ENCODE results near the gene C1orf105.
A peak's percentile ranks its signal among the peaks of the same experiment; 100 is the strongest.

Gene C1orf105

DNA sequence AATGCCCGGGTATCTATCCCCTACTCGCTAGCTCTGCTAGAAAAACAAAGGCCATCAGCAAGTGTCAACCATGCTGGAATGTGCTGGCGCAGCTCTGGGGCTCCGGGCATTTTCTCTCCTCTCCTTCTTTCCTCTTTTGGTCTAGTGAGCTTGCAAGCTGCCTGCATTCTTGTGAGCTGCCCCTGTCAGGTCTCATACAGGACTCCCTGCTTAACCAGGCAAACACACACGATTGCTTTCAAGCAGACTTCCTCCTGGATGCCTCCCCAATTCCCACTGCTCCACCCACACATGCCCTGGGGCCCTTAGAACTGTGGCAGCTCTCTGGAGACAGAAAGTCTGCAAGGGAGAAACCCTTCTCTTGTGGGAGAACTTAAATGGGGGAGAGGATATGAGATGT lies 76.7 kb downstream of the C1orf105 start:
- H3K27me3 Mint-ChIP-seq: peaks cover 3% of the 10 kb centered on the region
- no peaks in the 10 kb centered on the region for H3K9me3 Mint-ChIP-seq
- DNase-seq (no peak), ATAC-seq (no peak)
- no peak overlapping the region for H3K4me3 Mint-ChIP-seq
- H3K27ac Mint-ChIP-seq: no peak overlapping the region
- no peaks in the 10 kb centered on the region for H3K4me1 Mint-ChIP-seq

- no peak for DNase-seq
- H3K27ac Mint-ChIP-seq: no peak overlapping the region
- H3K27me3 Mint-ChIP-seq: no peaks in the 10 kb centered on the region
- no peaks in the 10 kb centered on the region for H3K4me1 Mint-ChIP-seq
- ATAC-seq: no peak
- H3K9me3 Mint-ChIP-seq: no peaks in the 10 kb centered on the region
- H3K4me3 Mint-ChIP-seq: no peak overlapping the region
Observed at GRCh38 chr1:172498857-172499256, 78.4 kb downstream of the C1orf105 start.

GRCh38 chr1:172499636-172500141 lies 79.2 kb downstream of the C1orf105 start:
- no peaks in the 10 kb centered on the region for H3K9me3 Mint-ChIP-seq
- H3K27ac Mint-ChIP-seq: no peak overlapping the region
- DNase-seq (no peak), ATAC-seq (peak; percentile 39)
- no peaks in the 10 kb centered on the region for H3K27me3 Mint-ChIP-seq
- no peak overlapping the region for H3K4me3 Mint-ChIP-seq
- H3K4me1 Mint-ChIP-seq: no peaks in the 10 kb centered on the region

DNA sequence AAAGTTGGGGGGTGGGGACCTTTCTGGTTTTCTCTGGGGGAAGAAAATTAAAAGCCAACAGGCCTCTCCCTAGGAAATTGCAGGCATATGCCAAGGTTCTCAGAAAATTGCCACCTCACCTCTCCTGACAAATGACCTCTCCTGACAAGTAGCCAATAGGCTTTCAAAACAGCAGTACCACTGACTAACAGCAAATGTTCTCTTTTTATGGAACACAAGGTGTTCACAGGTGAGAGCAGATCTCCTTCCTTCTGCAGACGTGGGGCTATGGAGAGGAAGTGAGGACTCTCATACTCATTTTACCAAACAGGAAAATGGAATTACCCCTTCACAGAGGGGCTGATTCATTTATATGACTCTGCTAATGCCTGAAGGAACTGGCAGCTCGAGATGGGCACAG lies 79.7 kb downstream of the C1orf105 start:
- Mint-ChIP-seq H3K4me1 (no peaks in the 10 kb centered on the region), H3K9me3 (no peaks in the 10 kb centered on the region), H3K4me3 (no peak overlapping the region), H3K27me3 (no peaks in the 10 kb centered on the region), H3K27ac (no peak overlapping the region)
- ATAC-seq: no peak
- no peak for DNase-seq

DNA sequence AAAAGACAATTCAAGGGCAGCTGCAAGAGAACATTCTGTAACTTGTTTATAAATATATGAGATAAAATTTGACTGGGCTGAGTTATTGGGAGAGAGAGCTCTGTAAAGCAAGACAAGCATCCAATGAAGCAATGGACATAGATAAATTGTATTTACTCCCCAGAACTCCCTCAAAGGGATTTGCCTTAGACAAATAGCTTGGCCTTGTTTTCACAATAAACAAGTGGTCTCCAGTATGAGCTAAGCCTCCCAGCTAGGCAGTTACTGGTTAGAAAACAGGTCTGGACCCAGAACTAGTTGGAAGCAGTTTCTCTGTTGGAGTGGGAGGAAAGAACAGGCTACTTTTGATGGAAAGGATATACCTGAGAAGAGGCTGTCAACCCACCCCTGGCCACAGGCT lies 87.3 kb downstream of the C1orf105 start:
- ATAC-seq (no peak), DNase-seq (no peak)
- H3K27ac Mint-ChIP-seq: no peak overlapping the region
- H3K4me3 Mint-ChIP-seq: no peak overlapping the region
- H3K4me1 Mint-ChIP-seq: no peaks in the 10 kb centered on the region
- no peaks in the 10 kb centered on the region for H3K27me3 Mint-ChIP-seq
- H3K9me3 Mint-ChIP-seq: no peaks in the 10 kb centered on the region

DNA sequence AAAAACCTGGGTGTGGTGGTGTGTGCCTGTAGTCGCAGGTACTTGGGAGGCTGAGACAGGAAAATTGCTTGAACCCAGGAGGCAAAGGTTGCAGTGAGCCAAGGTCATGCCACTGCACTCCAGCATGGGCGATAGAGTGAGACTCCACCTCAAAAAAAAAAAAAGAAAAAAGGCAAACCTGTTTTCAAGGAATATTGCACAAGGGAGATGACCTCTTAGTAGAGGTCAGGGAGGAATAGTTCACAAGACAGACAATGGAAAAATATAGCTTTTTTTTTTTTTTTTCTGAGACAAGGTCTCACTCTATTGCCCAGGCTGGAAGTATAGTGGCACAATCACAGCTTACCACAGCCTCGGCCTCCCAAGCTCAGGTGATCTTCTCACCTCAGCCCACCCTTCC lies 90.0 kb downstream of the C1orf105 start:
- Mint-ChIP-seq H3K27me3 (no peaks in the 10 kb centered on the region), H3K4me1 (no peaks in the 10 kb centered on the region), H3K27ac (no peak overlapping the region), H3K9me3 (no peaks in the 10 kb centered on the region), H3K4me3 (no peak overlapping the region)
- no peak for DNase-seq
- no peak for ATAC-seq

DNA sequence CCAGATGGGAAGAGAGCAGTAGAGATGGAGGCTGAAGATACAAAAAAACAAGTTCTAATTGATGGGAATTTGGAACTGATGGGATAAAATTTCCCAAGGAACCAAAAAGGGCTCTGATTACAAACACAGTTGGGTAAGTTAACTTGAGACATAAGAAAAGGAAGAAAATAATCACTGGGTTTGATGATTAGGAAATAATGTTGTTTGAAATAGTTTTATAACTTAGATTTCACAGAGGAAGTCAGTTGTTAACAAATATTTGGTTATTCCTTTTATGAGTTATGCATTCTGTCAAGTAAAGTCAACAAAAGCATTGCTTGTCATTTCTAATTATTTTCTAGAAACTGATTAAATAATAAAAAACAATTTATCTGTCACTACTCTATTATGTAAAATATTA lies 92.1 kb downstream of the C1orf105 start:
- Mint-ChIP-seq H3K4me3 (no peak overlapping the region), H3K27ac (no peak overlapping the region), H3K9me3 (no peaks in the 10 kb centered on the region), H3K4me1 (no peaks in the 10 kb centered on the region), H3K27me3 (no peaks in the 10 kb centered on the region)
- ATAC-seq (no peak), DNase-seq (no peak)

- H3K4me3 Mint-ChIP-seq: no peak overlapping the region
- ATAC-seq (no peak), DNase-seq (no peak)
- no peaks in the 10 kb centered on the region for H3K4me1 Mint-ChIP-seq
- no peaks in the 10 kb centered on the region for H3K27me3 Mint-ChIP-seq
- no peaks in the 10 kb centered on the region for H3K9me3 Mint-ChIP-seq
- H3K27ac Mint-ChIP-seq: no peak overlapping the region
Observed at GRCh38 chr1:172513479-172513878, 93.0 kb downstream of the C1orf105 start.

- ATAC-seq: no peak
- DNase-seq: no peak
- Mint-ChIP-seq H3K9me3 (no peaks in the 10 kb centered on the region), H3K27ac (no peak overlapping the region), H3K27me3 (no peaks in the 10 kb centered on the region), H3K4me1 (no peaks in the 10 kb centered on the region), H3K4me3 (no peak overlapping the region)
Observed at GRCh38 chr1:172514108-172514507, 93.6 kb downstream of the C1orf105 start.

- Mint-ChIP-seq H3K27ac (no peak overlapping the region), H3K27me3 (no peaks in the 10 kb centered on the region), H3K9me3 (no peaks in the 10 kb centered on the region), H3K4me1 (no peaks in the 10 kb centered on the region), H3K4me3 (no peak overlapping the region)
- ATAC-seq: no peak
- no peak for DNase-seq
Observed at GRCh38 chr1:172515436-172515835, 95.0 kb downstream of the C1orf105 start.

DNA sequence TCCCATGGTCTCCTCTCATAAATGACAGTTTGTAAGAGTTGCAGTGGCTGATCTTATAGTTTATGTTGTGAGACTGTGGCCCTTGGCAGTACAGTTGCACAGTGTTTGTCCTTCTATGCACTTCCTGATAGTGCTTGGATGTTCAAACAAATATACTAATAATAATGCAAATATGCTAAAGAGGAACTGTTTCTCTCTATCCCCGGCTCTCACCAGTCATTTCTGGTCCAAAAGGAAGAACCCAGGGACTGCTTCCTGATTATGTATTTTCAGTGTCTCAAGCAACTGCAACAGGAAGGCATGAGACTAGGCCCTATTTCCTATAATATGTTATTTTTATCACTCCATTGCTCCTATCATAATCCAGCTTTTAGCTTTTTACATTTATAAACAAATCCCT lies 95.4 kb downstream of the C1orf105 start:
- no peak for ATAC-seq
- no peak overlapping the region for H3K27ac Mint-ChIP-seq
- H3K4me1 Mint-ChIP-seq: no peaks in the 10 kb centered on the region
- H3K27me3 Mint-ChIP-seq: no peaks in the 10 kb centered on the region
- H3K9me3 Mint-ChIP-seq: no peaks in the 10 kb centered on the region
- DNase-seq: no peak
- H3K4me3 Mint-ChIP-seq: no peak overlapping the region

DNA sequence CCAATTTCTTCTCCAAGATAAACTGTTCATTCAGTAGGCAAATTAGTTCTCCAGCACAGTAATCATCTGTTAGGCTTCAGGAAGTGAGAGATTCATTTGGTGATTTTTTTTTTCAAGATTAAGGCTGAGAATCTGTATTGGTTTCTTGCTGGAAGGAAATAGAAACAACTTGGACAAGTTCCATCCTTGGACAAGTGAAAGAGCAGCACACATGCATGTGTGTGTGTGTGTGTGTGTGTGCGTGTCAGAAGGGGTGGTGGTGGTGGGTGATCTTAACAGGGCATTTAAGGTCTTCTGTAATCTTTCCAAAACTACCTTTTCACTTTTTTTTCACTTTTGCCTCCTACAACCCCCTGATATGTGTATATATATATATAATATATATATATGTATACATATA lies 96.6 kb downstream of the C1orf105 start:
- ATAC-seq (no peak), DNase-seq (no peak)
- Mint-ChIP-seq H3K4me1 (no peaks in the 10 kb centered on the region), H3K27ac (no peak overlapping the region), H3K9me3 (no peaks in the 10 kb centered on the region), H3K4me3 (no peak overlapping the region), H3K27me3 (no peaks in the 10 kb centered on the region)

GRCh38 chr1:172517545-172517944 lies 97.1 kb downstream of the C1orf105 start:
- Mint-ChIP-seq H3K4me3 (no peak overlapping the region), H3K9me3 (no peaks in the 10 kb centered on the region), H3K4me1 (no peaks in the 10 kb centered on the region), H3K27ac (no peak overlapping the region), H3K27me3 (no peaks in the 10 kb centered on the region)
- ATAC-seq: no peak
- no peak for DNase-seq
